H9 (cell line): ENCODE data around the gene VAV3. TPM values are rescaled to one million over a fixed set of nuclear protein-coding genes. Genes with fewer than 3 reads are reported as not detected.

Source experiments
- DNase-seq: peaks from one replicate; pipeline ENCODE4 v3.0.0-alpha.2; 2017
- H2AFZ ChIP-seq: one replicate; pipeline ENCODE4 v1.6.1; 2013; ENCODE audit warnings: mild to moderate bottlenecking, low read length, control low read depth, moderate library complexity
- H2AK5ac ChIP-seq: 2 replicates; pipeline ENCODE4 v1.6.1; 2013; ENCODE audit warnings: low read length, control low read depth, mixed read lengths; ENCODE audit not compliant: insufficient read length
- H2BK120ac ChIP-seq: one replicate; pipeline ENCODE4 v1.6.1; 2013; ENCODE audit warnings: low read depth, mild to moderate bottlenecking, low read length, control low read depth, inconsistent platforms; ENCODE audit not compliant: poor library complexity, severe bottlenecking
- H2BK12ac ChIP-seq: 2 replicates; pipeline ENCODE4 v1.6.1; 2013; ENCODE audit warnings: low read length, control low read depth, mixed read lengths, low read depth; ENCODE audit not compliant: insufficient read length
- H2BK15ac ChIP-seq: 2 replicates; pipeline ENCODE4 v1.6.1; 2013; ENCODE audit warnings: low read depth, low read length, control low read depth
- H2BK20ac ChIP-seq: one replicate; pipeline ENCODE4 v1.6.1; 2013; ENCODE audit warnings: low read depth, mild to moderate bottlenecking, low read length, control low read depth, inconsistent platforms; ENCODE audit not compliant: poor library complexity, severe bottlenecking
- H2BK5ac ChIP-seq: 2 replicates; pipeline ENCODE4 v1.6.1; 2013; ENCODE audit warnings: low read length, control low read depth, mixed read lengths; ENCODE audit not compliant: insufficient read length
- H3K14ac ChIP-seq: 2 replicates; pipeline ENCODE4 v1.6.1; 2013; ENCODE audit warnings: low read length, control low read depth; ENCODE audit not compliant: insufficient read depth
- H3K18ac ChIP-seq: 2 replicates; pipeline ENCODE4 v1.6.1; 2013; ENCODE audit warnings: low read depth, mild to moderate bottlenecking, mixed read lengths, low read length, control low read depth; ENCODE audit not compliant: insufficient read length
- H3K23ac ChIP-seq: 2 replicates; pipeline ENCODE4 v1.6.1; 2013; ENCODE audit warnings: low read length, control low read depth, mixed read lengths, low read depth; ENCODE audit not compliant: insufficient read length
- H3K23me2 ChIP-seq: 2 replicates; pipeline ENCODE4 v1.6.1; 2013; ENCODE audit warnings: low read depth, mild to moderate bottlenecking, mixed read lengths, low read length, control low read depth; ENCODE audit not compliant: insufficient read length, poor library complexity, severe bottlenecking
- H3K27ac ChIP-seq: 2 replicates; pipeline ENCODE4 v1.5.1; 2013; ENCODE audit warnings: low read length, control low read depth, mixed read lengths, low read depth; ENCODE audit not compliant: insufficient read length
- H3K27me3 ChIP-seq: 2 replicates; pipeline ENCODE4 v1.6.1; 2013; ENCODE audit warnings: low read length, control low read depth, inconsistent platforms; ENCODE audit not compliant: insufficient read depth
- H3K4ac ChIP-seq: 2 replicates; pipeline ENCODE4 v1.6.1; 2013; ENCODE audit warnings: low read depth, mild to moderate bottlenecking, control low read depth, inconsistent platforms, low read length, moderate library complexity
- H3K4me1 ChIP-seq: 2 replicates; pipeline ENCODE4 v1.6.1; 2013; ENCODE audit warnings: low read length, control low read depth, inconsistent platforms; ENCODE audit not compliant: insufficient read depth
- H3K4me2 ChIP-seq: 2 replicates; pipeline ENCODE4 v1.6.1; 2013; ENCODE audit warnings: low read length, control low read depth, mixed read lengths; ENCODE audit not compliant: insufficient read length, insufficient read depth
- H3K56ac ChIP-seq: 2 replicates; pipeline ENCODE4 v1.6.1; 2013; ENCODE audit warnings: low read depth, mild to moderate bottlenecking, mixed read lengths, low read length, control low read depth; ENCODE audit not compliant: insufficient read length
- H3K79me1 ChIP-seq: 2 replicates; pipeline ENCODE4 v1.6.1; 2013; ENCODE audit warnings: low read depth, mild to moderate bottlenecking, moderate library complexity, low read length, control low read depth, inconsistent platforms; ENCODE audit not compliant: insufficient read depth, poor library complexity, severe bottlenecking
- H3K79me2 ChIP-seq: 2 replicates; pipeline ENCODE4 v1.6.1; 2013; ENCODE audit warnings: low read length, control low read depth, inconsistent platforms; ENCODE audit not compliant: insufficient read depth
- H3K9ac ChIP-seq: 2 replicates; pipeline ENCODE4 v1.6.1; 2013; ENCODE audit warnings: low read length, control low read depth, mixed read lengths; ENCODE audit not compliant: insufficient read length; ENCODE audit errors: extremely low read depth
- H3K9me3 ChIP-seq: one replicate; pipeline ENCODE4 v1.6.1; 2013; ENCODE audit warnings: low read depth, low read length, inconsistent platforms; ENCODE audit not compliant: control insufficient read depth
- H3T11ph ChIP-seq: one replicate; pipeline ENCODE4 v1.6.1; 2013; ENCODE audit warnings: mild to moderate bottlenecking, low read length, control low read depth, inconsistent platforms
- H4K20me1 ChIP-seq: one replicate; pipeline ENCODE4 v1.6.1; 2013; ENCODE audit not compliant: control insufficient read depth, insufficient read length, insufficient read depth
- H4K5ac ChIP-seq: 2 replicates; pipeline ENCODE4 v1.6.1; 2013; ENCODE audit warnings: low read depth, mild to moderate bottlenecking, mixed read lengths, low read length, control low read depth; ENCODE audit not compliant: insufficient read length
- H4K8ac ChIP-seq: replicated peaks from 2 replicates; pipeline ENCODE4 v1.6.1; 2013; ENCODE audit warnings: low read length, control low read depth, mixed read lengths, low read depth; ENCODE audit not compliant: insufficient read length
- H4K91ac ChIP-seq: 2 replicates; pipeline ENCODE4 v1.6.1; 2013; ENCODE audit warnings: low read depth, mild to moderate bottlenecking, moderate library complexity, mixed read lengths, low read length, control low read depth; ENCODE audit not compliant: insufficient read length
- H3K27ac Mint-ChIP-seq, 3 experiments: 2 replicates in 2 of 3; 3 replicates in 1 of 3; pipeline ENCODE4 v1.8.0; 2020 to 2021; ENCODE audit warnings: mixed read lengths in 3 of 3, mild to moderate bottlenecking in 1 of 3, moderate library complexity in 1 of 3
- H3K27me3 Mint-ChIP-seq: 2 replicates; pipeline ENCODE4 v1.8.0; 2021; ENCODE audit warnings: low read depth, mild to moderate bottlenecking, moderate library complexity, mixed read lengths
- H3K36me3 Mint-ChIP-seq, 3 experiments: 2 replicates in 2 of 3; 3 replicates in 1 of 3; pipeline ENCODE4 v1.8.0; 2020 to 2021; ENCODE audit warnings: low read depth in 3 of 3, mixed read lengths in 3 of 3; ENCODE audit not compliant: insufficient read depth in 1 of 3
- H3K4me1 Mint-ChIP-seq, 2 experiments: 2 replicates each; pipeline ENCODE4 v1.8.0; 2020; ENCODE audit warnings: mixed read lengths in 2 of 2
- H3K4me3 Mint-ChIP-seq, 2 experiments: 2 replicates in 1 of 2; 3 replicates in 1 of 2; pipeline ENCODE4 v1.8.0; 2020 to 2021; ENCODE audit warnings: mild to moderate bottlenecking in 2 of 2, mixed read lengths in 2 of 2, moderate library complexity in 1 of 2
- H3K9me3 Mint-ChIP-seq, 2 experiments: 2 replicates in 1 of 2; 3 replicates in 1 of 2; pipeline ENCODE4 v1.8.0; 2020; ENCODE audit warnings: mild to moderate bottlenecking in 2 of 2, mixed read lengths in 2 of 2, moderate library complexity in 1 of 2
- CTCF ChIP-seq: fragments of 200-600 bp; sonication (generic); conservative IDR thresholded peaks from 3 replicates; pipeline ENCODE4 v1.8.0; 2021; ENCODE audit warnings: antibody characterized with exemption, mild to moderate bottlenecking
- WGBS: extraction: QIAGEN DNeasy Blood & Tissue Kit; methylation state at CpG from one replicate; pipeline ENCODE4 v1.1.7; 2013; ENCODE audit warnings: missing lambda C conversion rate, low lambda C conversion rate, mixed read lengths; ENCODE audit not compliant: insufficient read length; ENCODE audit errors: extremely low coverage; 5-methylcytosine and 5-hydroxymethylcytosine counted together
- total RNA-seq: library from RNA; stranded (reverse); gene quantifications from 2 replicates; pipeline ENCODE4 v1.2.1, GENCODE V29; 2021

The VAV3 gene
- total RNA-seq, 1 experiment from 2014 or later: 5.1 TPM

DNA sequence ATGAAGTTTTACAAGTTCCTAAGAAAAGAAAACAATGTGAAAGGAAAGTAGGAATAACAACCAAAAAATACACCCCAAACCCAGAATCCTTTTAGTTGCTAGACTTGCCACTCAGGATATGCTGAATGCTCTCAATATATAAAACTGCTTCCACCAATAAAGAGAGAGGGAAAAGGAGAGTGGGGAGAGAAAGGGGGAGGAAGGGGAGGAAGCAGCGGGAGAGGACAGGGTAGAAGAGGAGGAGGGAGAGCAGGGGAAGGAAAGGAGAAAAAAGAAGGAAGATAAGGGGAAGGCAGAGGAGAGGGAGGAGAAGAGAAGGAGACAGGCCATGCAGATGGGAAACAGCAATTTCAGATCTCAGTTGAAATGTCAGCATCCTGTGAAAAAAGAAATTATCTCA lies 198.4 kb downstream of the VAV3 start:
- Mint-ChIP-seq H3K4me3 (no peak overlapping the region), H3K27ac (no peak overlapping the region), H3K4me1 (peaks cover 20 to 39% of the 10 kb centered on the region in 2 experiments), H3K27me3 (no peaks in the 10 kb centered on the region; the same call in none of the 2 replicates), H3K9me3 (no peaks in the 10 kb centered on the region), H3K36me3 (peaks cover 0 to 1% (median 0%) of the 10 kb centered on the region in 3 experiments; a peak in 4 of 7 replicates)
- Histone ChIP-seq H3T11ph (no peak overlapping the region), H2AFZ (no peak overlapping the region), H3K18ac (no peak overlapping the region), H2BK12ac (no peak overlapping the region), H3K23me2 (no peaks in the 10 kb centered on the region), H4K5ac (no peak overlapping the region), H3K23ac (no peak overlapping the region), H2AK5ac (no peak overlapping the region), H3K4me2 (no peak overlapping the region), H3K79me2 (no peaks in the 10 kb centered on the region), H2BK20ac (no peak overlapping the region), H4K20me1 (no peaks in the 10 kb centered on the region), H3K56ac (no peak overlapping the region), H3K27ac (no peak overlapping the region), H2BK120ac (no peak overlapping the region), H3K4me1 (no peaks in the 10 kb centered on the region; the same call in 1 of the 2 replicates), H3K27me3 (no peaks in the 10 kb centered on the region), H3K9ac (no peak overlapping the region), H4K8ac (no peak overlapping the region), H2BK5ac (no peak overlapping the region), H3K14ac (no peak overlapping the region), H4K91ac (no peak overlapping the region), H3K9me3 (no peaks in the 10 kb centered on the region), H2BK15ac (no peak overlapping the region), H3K4ac (no peak overlapping the region), H3K79me1 (no peaks in the 10 kb centered on the region)
- WGBS: no CpG with 5 or more reads among the region's 1 CpG
- TF ChIP-seq CTCF: no peak
- DNase-seq: no peak
